ENCODE results near the gene RTTN. TPM values are rescaled to one million over a fixed set of nuclear protein-coding genes. Genes with fewer than 3 reads are reported as not detected.

The RTTN gene
- total RNA-seq, 1 experiment from 2014 or later, result 25.9 TPM

- Histone ChIP-seq H3K27ac (ENCODE audit: low read depth, low read length, poor library complexity, severe bottlenecking) (no peak overlapping the region), H3K27me3 (replicated peaks; ENCODE audit: insufficient read depth, low read depth, low read length, poor library complexity) (no peaks in the 10 kb centered on the region), H3K9me3 (ENCODE audit: low read depth, low read length, poor library complexity, severe bottlenecking) (no peaks in the 10 kb centered on the region), H3K4me3 (ENCODE audit: low read depth, low read length, poor library complexity, severe bottlenecking) (no peak overlapping the region), H3K4me1 (ENCODE audit: insufficient read depth, low read length, poor library complexity, severe bottlenecking) (peaks cover 8% of the 10 kb centered on the region), H3K36me3 (ENCODE audit: insufficient read depth, low read length, poor library complexity, severe bottlenecking) (peaks cover 47% of the 10 kb centered on the region)
- DNase-seq (ENCODE audit: low spot score), result no peak
- intact Hi-C loops (cut with micrococcal nuclease; ENCODE audit: unreplicated experiment), result no loop called here
- CTCF ChIA-PET, result no interaction called here
- TF ChIP-seq, protein P1, sequence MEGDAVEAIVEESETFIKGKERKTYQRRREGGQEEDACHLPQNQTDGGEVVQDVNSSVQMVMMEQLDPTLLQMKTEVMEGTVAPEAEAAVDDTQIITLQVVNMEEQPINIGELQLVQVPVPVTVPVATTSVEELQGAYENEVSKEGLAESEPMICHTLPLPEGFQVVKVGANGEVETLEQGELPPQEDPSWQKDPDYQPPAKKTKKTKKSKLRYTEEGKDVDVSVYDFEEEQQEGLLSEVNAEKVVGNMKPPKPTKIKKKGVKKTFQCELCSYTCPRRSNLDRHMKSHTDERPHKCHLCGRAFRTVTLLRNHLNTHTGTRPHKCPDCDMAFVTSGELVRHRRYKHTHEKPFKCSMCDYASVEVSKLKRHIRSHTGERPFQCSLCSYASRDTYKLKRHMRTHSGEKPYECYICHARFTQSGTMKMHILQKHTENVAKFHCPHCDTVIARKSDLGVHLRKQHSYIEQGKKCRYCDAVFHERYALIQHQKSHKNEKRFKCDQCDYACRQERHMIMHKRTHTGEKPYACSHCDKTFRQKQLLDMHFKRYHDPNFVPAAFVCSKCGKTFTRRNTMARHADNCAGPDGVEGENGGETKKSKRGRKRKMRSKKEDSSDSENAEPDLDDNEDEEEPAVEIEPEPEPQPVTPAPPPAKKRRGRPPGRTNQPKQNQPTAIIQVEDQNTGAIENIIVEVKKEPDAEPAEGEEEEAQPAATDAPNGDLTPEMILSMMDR (conservative IDR thresholded peaks at IDR 0.05; ENCODE audit: low read depth, low read length), result no peak
- TF ChIP-seq EZH2 (IDR thresholded peaks at IDR 0.05; ENCODE audit: borderline replicate concordance, low read depth, low read length, poor library complexity, severe bottlenecking), result no peak
- POLR2A ChIA-PET (ENCODE audit: low non-redundant PET), result no interaction called here
- no TSS peak for BruUV-seq (replicated peaks)
These were observed 5.2 kb downstream of the RTTN start for GRCh38 chr18:70200286-70200685.

- ChIA-PET CTCF (no interaction called here), POLR2A (ENCODE audit: low non-redundant PET) (no interaction called here)
- H3K9me3 ChIP-seq (ENCODE audit: low read depth, low read length, poor library complexity, severe bottlenecking), result no peaks in the 10 kb centered on the region
- H3K4me1 ChIP-seq (ENCODE audit: insufficient read depth, low read length, poor library complexity, severe bottlenecking), result no peaks in the 10 kb centered on the region
- BruUV-seq (replicated peaks), result no TSS peak
- intact Hi-C loops (cut with micrococcal nuclease; ENCODE audit: unreplicated experiment), result no loop called here
- H3K27ac ChIP-seq (ENCODE audit: low read depth, low read length, poor library complexity, severe bottlenecking), result no peak overlapping the region
- no peaks in the 10 kb centered on the region for H3K27me3 ChIP-seq (replicated peaks; ENCODE audit: insufficient read depth, low read depth, low read length, poor library complexity)
- TF ChIP-seq EZH2 (IDR thresholded peaks at IDR 0.05; ENCODE audit: borderline replicate concordance, low read depth, low read length, poor library complexity, severe bottlenecking), result no peak
- TF ChIP-seq, protein P1 (conservative IDR thresholded peaks at IDR 0.05; ENCODE audit: low read depth, low read length), result no peak
- peaks cover 52% of the 10 kb centered on the region for H3K36me3 ChIP-seq (ENCODE audit: insufficient read depth, low read length, poor library complexity, severe bottlenecking)
- DNase-seq (ENCODE audit: low spot score), result no peak
- H3K4me3 ChIP-seq (ENCODE audit: low read depth, low read length, poor library complexity, severe bottlenecking), result no peak overlapping the region
These were observed 7.6 kb downstream of the RTTN start for GRCh38 chr18:70197844-70198243.

- Histone ChIP-seq H3K36me3 (ENCODE audit: insufficient read depth, low read length, poor library complexity, severe bottlenecking) (peaks cover 54% of the 10 kb centered on the region), H3K27ac (ENCODE audit: low read depth, low read length, poor library complexity, severe bottlenecking) (no peak overlapping the region), H3K9me3 (ENCODE audit: low read depth, low read length, poor library complexity, severe bottlenecking) (no peaks in the 10 kb centered on the region), H3K27me3 (replicated peaks; ENCODE audit: insufficient read depth, low read depth, low read length, poor library complexity) (no peaks in the 10 kb centered on the region), H3K4me1 (ENCODE audit: insufficient read depth, low read length, poor library complexity, severe bottlenecking) (no peaks in the 10 kb centered on the region), H3K4me3 (ENCODE audit: low read depth, low read length, poor library complexity, severe bottlenecking) (no peak overlapping the region)
- no peak for TF ChIP-seq EZH2 (IDR thresholded peaks at IDR 0.05; ENCODE audit: borderline replicate concordance, low read depth, low read length, poor library complexity, severe bottlenecking)
- TF ChIP-seq, protein P1 (conservative IDR thresholded peaks at IDR 0.05; ENCODE audit: low read depth, low read length), result no peak
- no peak for DNase-seq (ENCODE audit: low spot score)
- BruUV-seq (replicated peaks), result no TSS peak
- intact Hi-C loops (cut with micrococcal nuclease; ENCODE audit: unreplicated experiment), result no loop called here
- ChIA-PET POLR2A (ENCODE audit: low non-redundant PET) (no interaction called here), CTCF (interaction anchor here (2.9 kb wide), 1 partner anchor 237 kb away, joined by 27 read pairs; no protein-coding TSS in a partner anchor)
These were observed 8.5 kb downstream of the RTTN start for GRCh38 chr18:70197026-70197425.
